Measurements from ENCODE around the gene PAAF1.

DNA sequence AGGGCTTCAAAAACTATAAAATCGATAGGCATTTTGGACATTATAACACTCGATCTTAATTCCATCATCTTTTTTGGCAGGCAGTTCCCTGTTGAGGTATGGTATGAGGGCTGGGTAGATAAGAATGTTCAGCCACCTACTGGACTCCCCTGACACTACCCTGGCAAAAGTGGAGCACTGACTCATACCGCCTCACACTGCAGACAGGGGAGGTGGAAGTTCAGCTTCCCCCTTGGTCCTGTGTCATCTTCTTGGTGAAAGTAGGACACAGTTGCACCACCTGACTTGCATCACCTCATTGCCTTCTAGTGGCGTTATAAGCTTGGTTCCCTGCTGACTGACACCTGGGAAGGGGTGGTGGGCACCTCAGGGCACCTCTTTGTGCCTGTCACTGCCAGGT lies 30.4 kb downstream of the PAAF1 start:
- no peak for TF ChIP-seq SPI1 (IDR thresholded peaks at IDR 0.05; ENCODE audit: low read depth, low read length)
- TF ChIP-seq POLR2AphosphoS5 (IDR thresholded peaks at IDR 0.05; ENCODE audit: low read depth, low read length) = no peak
